ENCODE results near the gene HCST.
"Not testable (repeated sequence)": the region's sequence is repeated elsewhere in the genome, so short reads cannot be mapped to it uniquely, and the experiment has no call there.

HCST gene

DNA sequence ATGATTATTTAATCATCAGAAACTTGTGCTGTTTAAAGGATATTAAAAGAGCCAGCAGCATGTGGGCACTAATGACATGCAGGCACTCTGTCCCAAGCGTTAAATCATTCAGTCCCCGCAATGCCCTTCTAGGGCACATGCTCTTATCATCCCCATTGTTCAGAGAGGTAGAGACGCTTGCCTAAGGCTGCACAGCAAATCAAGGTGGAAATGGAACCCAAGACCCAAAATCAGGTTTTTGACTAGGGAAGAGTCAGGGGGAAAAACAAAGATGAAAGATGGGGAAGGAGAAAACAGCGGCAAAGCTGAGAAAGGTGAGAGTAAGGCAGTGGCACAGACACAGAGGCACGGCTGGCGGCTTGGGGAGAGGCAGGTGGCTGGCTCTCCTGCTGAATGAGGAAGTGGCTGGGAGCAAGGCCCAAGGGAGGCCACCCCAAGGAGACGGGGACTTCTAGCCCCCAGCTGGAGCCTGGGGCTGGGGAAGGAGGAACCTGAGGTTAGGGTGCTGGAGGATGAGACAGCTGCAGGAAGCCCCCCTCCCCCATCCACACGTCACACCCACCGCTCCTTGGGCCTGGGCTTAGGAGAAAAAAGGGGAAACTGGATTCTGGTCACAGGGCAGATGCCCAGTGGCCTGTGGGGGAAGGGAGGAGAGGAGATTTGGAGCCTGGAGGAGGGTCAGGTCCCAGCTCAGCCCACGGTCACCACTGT lies 6.8 kb downstream of the HCST start:
- H3K27me3 ChIP-seq (ENCODE audit: insufficient read depth, low read depth, severe bottlenecking), result no peaks in the 10 kb centered on the region
- TF ChIP-seq, protein P1, sequence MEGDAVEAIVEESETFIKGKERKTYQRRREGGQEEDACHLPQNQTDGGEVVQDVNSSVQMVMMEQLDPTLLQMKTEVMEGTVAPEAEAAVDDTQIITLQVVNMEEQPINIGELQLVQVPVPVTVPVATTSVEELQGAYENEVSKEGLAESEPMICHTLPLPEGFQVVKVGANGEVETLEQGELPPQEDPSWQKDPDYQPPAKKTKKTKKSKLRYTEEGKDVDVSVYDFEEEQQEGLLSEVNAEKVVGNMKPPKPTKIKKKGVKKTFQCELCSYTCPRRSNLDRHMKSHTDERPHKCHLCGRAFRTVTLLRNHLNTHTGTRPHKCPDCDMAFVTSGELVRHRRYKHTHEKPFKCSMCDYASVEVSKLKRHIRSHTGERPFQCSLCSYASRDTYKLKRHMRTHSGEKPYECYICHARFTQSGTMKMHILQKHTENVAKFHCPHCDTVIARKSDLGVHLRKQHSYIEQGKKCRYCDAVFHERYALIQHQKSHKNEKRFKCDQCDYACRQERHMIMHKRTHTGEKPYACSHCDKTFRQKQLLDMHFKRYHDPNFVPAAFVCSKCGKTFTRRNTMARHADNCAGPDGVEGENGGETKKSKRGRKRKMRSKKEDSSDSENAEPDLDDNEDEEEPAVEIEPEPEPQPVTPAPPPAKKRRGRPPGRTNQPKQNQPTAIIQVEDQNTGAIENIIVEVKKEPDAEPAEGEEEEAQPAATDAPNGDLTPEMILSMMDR (IDR thresholded peaks at IDR 0.05; ENCODE audit: low read depth, low read length), result no peak
- DNase-seq, result peak; percentile 29
- H3K9me3 ChIP-seq (ENCODE audit: severe bottlenecking), result no peaks in the 10 kb centered on the region
- no peak overlapping the region for H3K4me3 ChIP-seq (ENCODE audit: low read depth, low read length)
- no peaks in the 10 kb centered on the region for H3K36me3 ChIP-seq
- H3K27ac ChIP-seq, result no peak overlapping the region

DNA sequence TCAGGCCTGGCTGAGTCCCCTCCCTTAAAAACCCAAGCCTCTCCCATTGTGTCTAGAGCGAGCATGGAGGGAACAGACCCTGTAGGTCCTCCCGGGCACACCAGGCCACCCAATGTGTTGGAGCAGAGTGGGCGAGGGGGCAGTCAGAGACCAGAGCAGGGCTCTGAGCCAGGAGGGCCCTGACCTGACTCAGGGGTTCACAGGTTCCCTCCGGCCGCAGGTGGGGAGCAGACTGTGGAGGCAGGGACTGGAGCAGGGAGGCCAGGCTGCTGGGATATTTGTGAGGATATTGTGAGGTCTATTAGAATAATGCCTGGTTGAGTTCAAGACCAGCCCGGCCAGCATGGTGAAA lies 7.3 kb downstream of the HCST start:
- no peak for DNase-seq
- Histone ChIP-seq H3K9me3 (ENCODE audit: severe bottlenecking) (no peaks in the 10 kb centered on the region), H3K27ac (peak overlapping the region; percentile 50; the same call in 1 of the 2 replicates), H3K27me3 (ENCODE audit: insufficient read depth, low read depth, severe bottlenecking) (no peaks in the 10 kb centered on the region), H3K36me3 (no peaks in the 10 kb centered on the region), H3K4me3 (ENCODE audit: low read depth, low read length) (no peak overlapping the region)
- TF ChIP-seq, protein P1 (IDR thresholded peaks at IDR 0.05; ENCODE audit: low read depth, low read length), result no peak

DNA sequence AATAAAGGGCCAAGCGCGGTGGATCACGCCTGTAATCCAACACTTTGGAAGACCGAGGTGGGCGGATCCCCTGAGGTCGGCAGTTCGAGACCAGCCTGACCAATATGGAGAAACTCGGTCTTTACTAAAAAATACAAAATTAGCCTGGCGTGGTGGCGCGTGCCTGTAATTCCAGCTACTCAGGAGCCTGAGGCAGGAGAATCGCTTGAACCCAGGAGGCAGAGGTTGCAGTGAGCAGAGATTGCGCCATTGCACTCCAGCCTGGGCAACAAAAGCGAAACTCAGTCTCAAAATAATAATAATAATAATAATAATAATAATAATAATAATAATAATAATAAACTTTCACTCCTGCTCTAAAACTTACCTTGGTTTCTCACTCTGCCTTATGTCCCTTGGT lies 8.0 kb downstream of the HCST start:
- H3K27me3 ChIP-seq (ENCODE audit: insufficient read depth, low read depth, severe bottlenecking); H3K9me3 ChIP-seq (ENCODE audit: severe bottlenecking); H3K36me3 ChIP-seq; H3K4me3 ChIP-seq (ENCODE audit: low read depth, low read length); DNase-seq; H3K27ac ChIP-seq: not testable (repeated sequence)

DNA sequence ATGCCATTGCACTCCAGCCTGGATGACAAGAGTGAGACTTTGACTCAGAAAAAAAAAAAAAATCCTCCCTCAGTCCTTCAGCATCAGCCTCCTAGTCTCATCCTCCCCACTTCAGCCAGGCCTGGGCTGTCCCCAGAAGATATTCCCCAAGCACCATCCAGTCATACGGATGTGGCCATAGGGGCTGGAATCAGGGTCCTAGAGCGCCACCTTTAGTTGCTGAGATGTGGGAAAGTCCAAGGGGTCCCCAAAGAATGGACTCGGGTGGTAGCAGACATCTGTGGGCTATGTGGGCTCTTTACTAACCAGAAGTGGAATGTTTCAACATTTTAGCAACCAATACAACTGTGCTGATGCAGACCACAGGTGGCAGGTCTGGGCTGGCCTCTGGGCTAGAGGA lies 8.8 kb downstream of the HCST start:
- Histone ChIP-seq H3K9me3 (ENCODE audit: severe bottlenecking) (no peaks in the 10 kb centered on the region), H3K27ac (no peak overlapping the region), H3K4me3 (ENCODE audit: low read depth, low read length) (no peak overlapping the region), H3K27me3 (ENCODE audit: insufficient read depth, low read depth, severe bottlenecking) (no peaks in the 10 kb centered on the region), H3K36me3 (no peaks in the 10 kb centered on the region)
- TF ChIP-seq, protein P1 (IDR thresholded peaks at IDR 0.05; ENCODE audit: low read depth, low read length), result peak; percentile 50; the same call in 1 of the 2 replicates
- no peak for DNase-seq

DNA sequence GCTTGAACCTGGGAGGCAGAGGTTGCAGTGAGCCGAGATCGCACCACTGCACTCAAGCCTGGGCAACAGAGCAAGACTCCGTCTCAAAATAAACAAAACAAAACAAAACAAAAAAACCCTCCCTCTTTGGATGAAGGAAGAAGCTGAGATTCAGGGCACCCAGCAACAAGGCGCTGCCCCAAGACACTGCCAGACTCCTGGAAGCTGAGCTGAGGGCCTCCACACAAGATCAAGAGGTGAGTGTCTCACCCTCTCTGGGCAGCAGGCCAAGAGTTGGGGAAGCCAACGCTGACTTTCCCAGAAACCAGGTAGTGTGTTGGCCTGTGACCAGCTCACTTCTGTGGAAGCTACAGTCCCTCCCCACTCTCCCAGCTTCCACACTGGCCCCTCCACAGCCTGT lies 9.5 kb downstream of the HCST start:
- Histone ChIP-seq H3K27ac (no peak overlapping the region), H3K27me3 (ENCODE audit: insufficient read depth, low read depth, severe bottlenecking) (no peaks in the 10 kb centered on the region), H3K4me3 (ENCODE audit: low read depth, low read length) (no peak overlapping the region), H3K9me3 (ENCODE audit: severe bottlenecking) (no peaks in the 10 kb centered on the region), H3K36me3 (no peaks in the 10 kb centered on the region)
- no peak for DNase-seq
- TF ChIP-seq, protein P1 (IDR thresholded peaks at IDR 0.05; ENCODE audit: low read depth, low read length), result no peak

DNA sequence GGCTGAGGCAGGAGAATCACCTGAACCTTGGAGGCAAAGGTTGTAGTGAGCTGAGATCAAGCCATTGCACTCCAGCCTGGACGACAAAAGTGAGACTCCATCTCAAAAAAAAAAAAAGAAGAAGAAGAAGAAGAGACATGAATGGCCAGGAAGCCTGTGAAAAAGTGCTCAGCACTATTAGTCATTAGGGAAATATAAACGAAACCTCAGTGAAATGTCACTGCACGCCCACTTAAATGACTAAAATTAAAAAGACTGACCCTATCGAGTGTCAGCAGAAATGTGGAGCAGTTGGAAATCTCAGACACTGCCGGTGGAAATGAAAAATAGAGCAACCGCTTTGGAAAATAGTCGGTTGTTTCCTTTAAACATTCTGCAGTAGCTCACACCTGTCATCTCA lies 11.3 kb downstream of the HCST start:
- Histone ChIP-seq H3K27me3 (ENCODE audit: insufficient read depth, low read depth, severe bottlenecking) (no peaks in the 10 kb centered on the region), H3K27ac (no peak overlapping the region), H3K9me3 (ENCODE audit: severe bottlenecking) (no peaks in the 10 kb centered on the region), H3K36me3 (no peaks in the 10 kb centered on the region), H3K4me3 (ENCODE audit: low read depth, low read length) (no peak overlapping the region)
- TF ChIP-seq, protein P1 (IDR thresholded peaks at IDR 0.05; ENCODE audit: low read depth, low read length), result no peak
- no peak for DNase-seq
